HG03095 (cell line): ENCODE data around the gene FAM53A.

Experiments used
- ATAC-seq: cut with Tn5 transposase; IDR thresholded peaks from one replicate; pipeline ENCODE4 v1.9.1; 2021; ENCODE audit warnings: moderate library complexity; ENCODE audit not compliant: unreplicated experiment

Gene FAM53A

GRCh38 chr4:1595789-1596325 lies 88.3 kb downstream of the FAM53A start:
- no peak for ATAC-seq

GRCh38 chr4:1594871-1595788 lies 89.0 kb downstream of the FAM53A start:
- ATAC-seq = no peak

- ATAC-seq = no peak
Measured at GRCh38 chr4:1593881-1594345, 90.2 kb downstream of the FAM53A start.

- no peak for ATAC-seq
Measured at GRCh38 chr4:1593458-1593857, 90.7 kb downstream of the FAM53A start.

GRCh38 chr4:1592709-1593417 lies 91.2 kb downstream of the FAM53A start:
- ATAC-seq = no peak

GRCh38 chr4:1592068-1592708 lies 91.9 kb downstream of the FAM53A start:
- ATAC-seq = no peak

GRCh38 chr4:1591107-1591506 lies 93.0 kb downstream of the FAM53A start:
- no peak for ATAC-seq

GRCh38 chr4:1590244-1590643 lies 93.9 kb downstream of the FAM53A start:
- ATAC-seq = no peak
